Measurements from ENCODE around the gene HIF1AN.

The HIF1AN gene

GRCh38 chr10:100528123-100528886, 7.4 kb upstream of the HIF1AN start:
- peak overlapping the region; percentile 99 for H3K4me3 ChIP-seq (replicated peaks; ENCODE audit: low read depth, low read length)
- DNase-seq (ENCODE audit: low read depth) = no peak
- no peak for TF ChIP-seq CTCF (IDR thresholded peaks at IDR 0.05; ENCODE audit: low read length, missing control alignments)

- TF ChIP-seq CTCF (IDR thresholded peaks at IDR 0.05; ENCODE audit: low read length, missing control alignments) = no peak
- H3K4me3 ChIP-seq (replicated peaks; ENCODE audit: low read depth, low read length) = peak overlapping the region; percentile 99
- no peak for DNase-seq (ENCODE audit: low read depth)
Measured at GRCh38 chr10:100528921-100529474, 6.7 kb upstream of the HIF1AN start.

- no peak for TF ChIP-seq CTCF (IDR thresholded peaks at IDR 0.05; ENCODE audit: low read length, missing control alignments)
- peak; percentile 86 for DNase-seq (ENCODE audit: low read depth)
Measured at GRCh38 chr10:100529475-100530298, 6.1 kb upstream of the HIF1AN start, which contains the start of gene NDUFB8. Gene NDUFB8 (minus strand): TSS chr10:100529871. CDS start chr10:100529851, 20 bp downstream.

GRCh38 chr10:100531761-100532160, 4.0 kb upstream of the HIF1AN start:
- DNase-seq (ENCODE audit: low read depth) = no peak
- no peak for TF ChIP-seq CTCF (IDR thresholded peaks at IDR 0.05; ENCODE audit: low read length, missing control alignments)
- no peak overlapping the region for H3K4me3 ChIP-seq (replicated peaks; ENCODE audit: low read depth, low read length)

More at GRCh38 chr10:100529475-100530298, 6.1 kb upstream of the HIF1AN start, which contains the start of gene NDUFB8:
- peak within 1 kb of the TSS; percentile 99 for H3K4me3 ChIP-seq (replicated peaks; ENCODE audit: low read depth, low read length)

GRCh38 chr10:100534726-100535125, 1.0 kb upstream of the HIF1AN start:
- no peak for TF ChIP-seq CTCF (IDR thresholded peaks at IDR 0.05; ENCODE audit: low read length, missing control alignments)
- DNase-seq (ENCODE audit: low read depth) = no peak
- H3K4me3 ChIP-seq (replicated peaks; ENCODE audit: low read depth, low read length) = no peak overlapping the region

GRCh38 chr10:100535338-100535714, 417 bp upstream of the HIF1AN start:
- H3K4me3 ChIP-seq (replicated peaks; ENCODE audit: low read depth, low read length) = peak overlapping the region; percentile 73
- TF ChIP-seq CTCF (IDR thresholded peaks at IDR 0.05; ENCODE audit: low read length, missing control alignments) = no peak
- DNase-seq (ENCODE audit: low read depth) = no peak
